HG02798 (cell line): ENCODE measurements around the gene SPAG6.
"Not testable (repeated sequence)": the region's sequence is repeated elsewhere in the genome, so short reads cannot be mapped to it uniquely, and the experiment has no call there.

Source experiments
- ATAC-seq: cut with Tn5 transposase; IDR thresholded peaks from one replicate; pipeline ENCODE4 v1.9.1; 2021; ENCODE audit warnings: mild to moderate bottlenecking; ENCODE audit not compliant: unreplicated experiment, poor library complexity

SPAG6 gene

DNA sequence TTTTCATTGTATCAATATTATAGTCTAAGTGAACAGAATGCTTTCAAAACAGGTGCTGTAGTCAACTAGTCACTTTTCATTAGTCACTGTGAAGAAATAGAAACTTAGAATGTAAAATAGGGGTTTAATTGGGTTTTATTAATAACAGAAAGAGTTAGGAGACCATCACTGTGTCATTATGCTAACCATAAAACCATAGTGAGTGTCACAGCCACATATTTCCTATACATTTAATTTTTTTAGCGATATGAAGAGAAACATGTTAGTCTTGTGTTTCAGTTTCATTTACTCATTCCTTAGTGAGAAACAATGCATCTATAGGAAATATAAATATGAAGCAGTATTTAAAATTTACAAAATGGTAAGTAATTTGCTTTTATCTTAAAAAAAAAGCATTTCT lies 22.2 kb downstream of the SPAG6 start:
- no peak for ATAC-seq

GRCh38 chr10:22368402-22368801 lies 23.1 kb downstream of the SPAG6 start:
- ATAC-seq: no peak

GRCh38 chr10:22368981-22369380 lies 23.7 kb downstream of the SPAG6 start:
- ATAC-seq: no peak

DNA sequence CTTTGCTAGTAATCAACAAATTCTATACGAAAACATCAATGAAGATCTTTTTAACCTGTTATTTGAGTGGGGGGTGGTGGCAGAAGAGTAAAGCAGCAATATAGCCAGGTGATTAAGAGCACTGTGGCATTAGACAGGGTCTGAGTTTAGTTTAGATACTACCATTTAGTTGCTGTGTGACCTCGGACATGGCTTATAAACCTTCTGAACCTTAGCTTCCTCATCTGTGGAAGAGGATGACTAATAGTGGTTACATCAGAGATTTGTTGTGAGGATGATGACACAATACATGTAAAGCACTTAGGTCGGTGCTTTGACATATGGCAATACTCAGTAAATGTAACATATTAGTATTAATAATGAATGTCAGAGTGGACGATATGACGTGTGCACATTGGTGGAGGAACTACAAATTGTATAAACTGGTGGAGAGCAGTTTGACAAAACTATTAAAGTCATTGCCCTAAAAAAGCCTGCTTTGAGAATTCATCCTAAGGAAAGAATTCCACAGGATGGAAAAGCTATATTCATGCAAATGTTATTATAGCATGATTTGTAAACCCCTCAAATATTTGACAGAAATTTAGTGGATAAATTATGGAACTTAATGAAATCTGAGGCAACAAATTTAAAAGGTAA lies 24.3 kb downstream of the SPAG6 start:
- ATAC-seq: no peak

DNA sequence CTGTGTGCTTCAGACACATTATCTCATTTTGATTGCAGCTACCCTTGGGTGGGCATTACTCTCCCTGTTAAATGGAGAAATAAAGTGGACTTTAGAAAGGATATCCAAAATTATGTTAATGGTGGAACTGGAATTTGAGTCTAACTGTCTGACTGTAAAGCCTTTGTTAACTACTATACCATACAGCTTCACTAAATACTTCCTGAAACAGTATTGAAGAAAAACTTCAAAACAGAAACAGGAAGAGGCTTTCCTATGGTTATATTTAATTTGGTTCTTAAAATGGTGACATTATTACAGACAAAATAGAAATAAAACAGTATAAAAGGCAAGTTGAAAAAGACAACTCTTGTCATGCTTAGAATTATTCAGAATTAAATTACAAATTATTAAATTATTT lies 25.0 kb downstream of the SPAG6 start:
- no peak for ATAC-seq

DNA sequence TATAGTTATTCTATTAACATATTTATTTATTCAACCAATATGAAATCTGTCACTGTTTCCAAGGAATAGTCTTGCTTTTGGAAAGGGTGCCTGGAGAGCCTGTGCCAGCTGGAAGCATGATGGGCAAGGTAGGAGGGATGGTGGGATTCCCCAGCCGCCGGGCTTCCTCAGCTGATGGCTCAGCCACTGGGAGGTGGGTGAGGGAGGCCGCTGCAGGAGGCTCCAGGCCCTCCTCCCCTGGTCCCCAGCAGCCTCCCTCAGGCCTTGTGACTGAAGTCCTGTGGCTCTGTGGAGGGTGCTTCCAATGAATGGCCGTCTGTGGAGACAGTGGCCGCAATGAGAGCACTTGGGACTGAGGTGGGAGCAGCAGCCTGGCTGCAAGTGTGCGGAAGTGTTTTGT lies 27.0 kb downstream of the SPAG6 start:
- no peak for ATAC-seq

GRCh38 chr10:22372917-22373316 lies 27.6 kb downstream of the SPAG6 start:
- ATAC-seq: no peak

DNA sequence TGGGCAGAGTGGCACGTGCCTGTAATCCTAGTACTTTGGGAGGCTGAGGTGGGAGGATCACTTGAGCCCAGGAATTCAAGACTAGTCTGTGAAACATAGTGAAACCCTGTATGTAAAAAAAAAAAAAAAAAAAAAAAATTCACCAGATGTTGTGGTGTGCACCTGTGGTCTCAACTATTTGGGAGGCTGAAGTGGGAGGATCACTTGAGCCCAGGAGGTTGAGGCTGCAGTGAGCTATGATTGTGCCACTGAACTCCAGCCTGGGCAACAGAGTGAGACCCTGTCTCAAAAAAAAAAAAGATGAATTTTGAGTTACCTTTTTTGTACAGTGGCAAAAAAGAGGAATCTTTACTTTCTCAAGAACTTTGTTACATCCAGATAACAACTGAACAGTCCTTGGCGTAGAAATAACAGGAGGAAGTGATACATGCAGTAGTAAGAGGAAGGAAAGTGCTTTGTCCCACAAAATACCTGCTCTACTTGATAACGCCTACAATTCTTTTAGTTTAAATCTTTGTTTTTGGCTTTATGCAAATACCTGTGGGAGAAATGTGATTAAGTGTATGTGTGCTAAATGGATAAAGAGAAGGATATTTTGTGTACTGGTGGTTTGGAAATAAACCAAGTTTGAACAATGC lies 29.3 kb downstream of the SPAG6 start:
- ATAC-seq: no peak

- peak; percentile 47 for ATAC-seq
These were observed 33.8 kb downstream of the SPAG6 start for GRCh38 chr10:22379059-22379458.

- no peak for ATAC-seq
These were observed 36.0 kb downstream of the SPAG6 start for GRCh38 chr10:22381262-22381661.

DNA sequence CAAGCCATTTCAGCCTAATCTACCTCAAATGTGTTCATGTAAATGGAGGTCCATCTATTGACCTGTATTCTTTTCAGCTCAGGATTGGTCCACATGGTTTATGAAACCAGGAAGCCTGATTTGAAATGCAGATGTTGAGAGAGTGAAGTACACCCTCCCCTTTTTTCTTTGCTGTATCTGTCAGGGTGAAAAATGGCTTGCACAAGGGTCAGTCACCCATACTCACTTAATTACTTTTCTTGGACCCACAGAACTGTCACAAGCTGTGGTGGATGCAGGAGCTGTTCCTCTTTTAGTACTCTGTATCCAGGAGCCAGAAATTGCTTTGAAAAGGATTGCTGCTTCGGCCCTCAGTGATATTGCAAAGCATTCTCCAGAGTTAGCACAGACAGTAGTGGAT lies 41.2 kb downstream of the SPAG6 start:
- no peak for ATAC-seq

GRCh38 chr10:22389856-22390589 lies 44.7 kb downstream of the SPAG6 start:
- no peak for ATAC-seq

GRCh38 chr10:22391600-22391999 lies 46.3 kb downstream of the SPAG6 start:
- ATAC-seq: no peak

- not testable (repeated sequence) for ATAC-seq
These were observed 50.9 kb downstream of the SPAG6 start for GRCh38 chr10:22396195-22396594.

DNA sequence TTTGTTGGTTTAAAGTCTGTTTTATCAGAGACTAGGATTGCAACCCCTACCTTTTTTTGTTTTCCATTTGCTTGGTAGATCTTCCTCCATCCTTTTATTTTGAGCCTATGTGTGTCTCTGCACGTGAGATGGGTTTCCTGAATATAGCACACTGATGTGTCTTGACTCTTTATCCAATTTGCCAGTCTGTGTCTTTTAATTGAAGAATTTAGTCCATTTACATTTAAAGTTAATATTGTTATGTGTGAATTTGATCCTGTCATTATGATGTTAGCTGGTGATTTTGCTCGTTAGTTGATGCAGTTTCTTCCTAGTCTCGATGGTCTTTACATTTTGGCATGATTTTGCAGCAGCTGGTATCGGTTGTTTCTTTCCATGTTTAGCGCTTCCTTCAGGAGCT lies 61.6 kb downstream of the SPAG6 start:
- not testable (repeated sequence) for ATAC-seq

GRCh38 chr10:22410394-22410793 lies 65.1 kb downstream of the SPAG6 start:
- no peak for ATAC-seq

DNA sequence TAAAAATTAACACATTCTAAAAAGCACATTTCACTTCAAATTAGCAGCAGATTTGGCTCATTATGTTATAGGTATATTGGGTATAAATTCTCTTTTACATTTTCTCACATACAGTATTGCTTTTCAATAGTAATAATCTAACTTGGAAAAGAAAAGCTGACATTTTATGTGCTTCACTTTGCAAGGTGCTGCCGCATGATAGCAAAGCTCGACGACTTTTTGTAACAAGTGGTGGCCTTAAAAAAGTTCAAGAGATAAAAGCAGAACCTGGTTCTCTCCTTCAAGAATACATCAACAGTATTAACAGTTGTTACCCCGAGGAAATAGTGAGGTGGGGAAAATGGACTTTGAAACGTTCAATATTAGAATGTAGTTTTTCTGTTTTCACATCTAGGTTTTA lies 65.5 kb downstream of the SPAG6 start:
- ATAC-seq: no peak

- ATAC-seq: no peak
These were observed 68.8 kb downstream of the SPAG6 start for GRCh38 chr10:22414146-22414545.

DNA sequence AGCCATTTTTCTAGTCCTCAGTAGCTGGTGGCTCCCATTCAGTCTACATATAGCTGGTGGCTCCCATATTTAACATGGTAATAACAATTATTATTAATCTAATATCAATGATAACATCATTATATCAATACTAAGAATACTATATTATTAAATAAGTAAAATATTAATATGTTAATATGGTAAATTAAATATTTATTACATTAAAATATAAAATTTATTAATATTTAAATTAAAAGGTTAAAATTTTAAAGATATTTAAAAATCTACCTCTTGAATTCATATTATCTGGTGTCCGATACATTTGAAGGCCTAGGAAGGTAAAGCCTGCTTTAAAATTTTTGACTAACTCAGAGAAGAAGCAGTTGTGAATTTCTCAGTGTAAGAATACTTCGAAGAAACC lies 69.8 kb downstream of the SPAG6 start:
- ATAC-seq: no peak

DNA sequence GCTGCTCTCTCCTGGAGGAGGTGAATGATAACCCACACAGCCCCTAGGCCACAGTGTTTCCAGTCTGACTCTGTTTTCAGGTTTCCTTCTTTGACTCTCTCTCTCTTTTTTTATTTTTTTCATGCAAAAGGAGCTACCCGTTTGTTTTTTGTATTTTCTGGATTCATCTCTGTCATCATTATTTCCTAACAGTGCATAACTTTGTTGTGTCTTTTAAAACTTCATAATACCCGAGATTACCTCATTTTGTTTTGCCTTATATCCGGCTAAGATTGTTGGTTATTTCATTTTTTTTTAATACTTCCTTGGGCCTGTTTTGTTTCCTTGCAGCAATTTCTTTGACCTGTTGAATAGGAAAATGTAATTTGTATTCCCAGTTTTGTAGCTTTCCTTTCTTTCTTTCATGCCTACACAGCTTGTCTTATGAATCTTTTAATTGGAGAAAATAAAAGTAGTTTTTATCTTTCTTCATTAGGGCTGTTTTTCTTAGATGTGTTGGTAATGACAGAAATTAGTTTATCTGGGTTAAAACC lies 72.5 kb downstream of the SPAG6 start:
- ATAC-seq: no peak

GRCh38 chr10:22420787-22421517 lies 75.7 kb downstream of the SPAG6 start:
- no peak for ATAC-seq
